Measurements from ENCODE around the gene PNPLA7. TPM values are rescaled to one million over a fixed set of nuclear protein-coding genes. Genes with fewer than 3 reads are reported as not detected.

The PNPLA7 gene
- total RNA-seq, 1 donor from 2014 or later: 8.8 TPM

DNA sequence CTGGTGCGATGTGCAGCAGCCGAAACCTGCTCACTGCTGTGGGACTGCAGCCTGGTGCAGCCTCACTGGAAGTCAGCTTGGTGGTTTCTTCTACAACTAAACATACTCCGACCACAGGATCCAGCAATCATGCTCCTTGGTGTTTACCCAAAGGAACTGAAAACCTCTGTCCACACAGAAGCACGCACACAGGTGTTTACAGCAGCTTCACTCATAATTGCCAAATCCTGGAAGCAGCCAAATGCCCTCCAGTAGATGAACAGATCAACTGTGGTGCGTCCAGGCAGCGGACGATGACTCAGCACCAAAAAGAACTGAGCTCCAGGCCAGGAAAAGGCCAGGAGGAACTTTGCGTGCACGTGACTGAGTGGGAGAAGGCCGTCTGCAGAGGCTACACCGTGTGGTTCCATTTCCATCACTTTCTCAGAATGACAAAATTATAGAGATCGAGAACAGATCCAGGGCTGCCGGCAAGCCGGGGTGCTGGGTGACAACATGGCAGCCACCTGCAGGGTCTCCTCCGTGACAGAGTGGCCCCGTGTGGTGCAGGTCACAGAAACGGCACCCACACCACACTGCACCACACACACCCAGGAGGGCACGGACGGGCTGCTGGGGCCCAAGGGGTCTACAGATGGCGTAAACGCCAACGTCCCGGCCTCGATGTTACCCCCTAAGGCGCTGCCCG is 68.0 kb downstream of the PNPLA7 start:
- peak overlapping the region; percentile 64 for H3K27ac Mint-ChIP-seq
- no peaks in the 10 kb centered on the region for H3K36me3 Mint-ChIP-seq (ENCODE audit: insufficient read depth)
- DNase-seq (ENCODE audit: low spot score, unreplicated experiment): no peak
- no peaks in the 10 kb centered on the region for H3K9me3 Mint-ChIP-seq (ENCODE audit: low read depth)
- H3K4me3 Mint-ChIP-seq (ENCODE audit: low read depth): no peak overlapping the region
- H3K4me1 Mint-ChIP-seq (ENCODE audit: low read depth): peaks cover 1% of the 10 kb centered on the region
- H3K27me3 Mint-ChIP-seq: peaks cover 6% of the 10 kb centered on the region
- TF ChIP-seq, protein P1, sequence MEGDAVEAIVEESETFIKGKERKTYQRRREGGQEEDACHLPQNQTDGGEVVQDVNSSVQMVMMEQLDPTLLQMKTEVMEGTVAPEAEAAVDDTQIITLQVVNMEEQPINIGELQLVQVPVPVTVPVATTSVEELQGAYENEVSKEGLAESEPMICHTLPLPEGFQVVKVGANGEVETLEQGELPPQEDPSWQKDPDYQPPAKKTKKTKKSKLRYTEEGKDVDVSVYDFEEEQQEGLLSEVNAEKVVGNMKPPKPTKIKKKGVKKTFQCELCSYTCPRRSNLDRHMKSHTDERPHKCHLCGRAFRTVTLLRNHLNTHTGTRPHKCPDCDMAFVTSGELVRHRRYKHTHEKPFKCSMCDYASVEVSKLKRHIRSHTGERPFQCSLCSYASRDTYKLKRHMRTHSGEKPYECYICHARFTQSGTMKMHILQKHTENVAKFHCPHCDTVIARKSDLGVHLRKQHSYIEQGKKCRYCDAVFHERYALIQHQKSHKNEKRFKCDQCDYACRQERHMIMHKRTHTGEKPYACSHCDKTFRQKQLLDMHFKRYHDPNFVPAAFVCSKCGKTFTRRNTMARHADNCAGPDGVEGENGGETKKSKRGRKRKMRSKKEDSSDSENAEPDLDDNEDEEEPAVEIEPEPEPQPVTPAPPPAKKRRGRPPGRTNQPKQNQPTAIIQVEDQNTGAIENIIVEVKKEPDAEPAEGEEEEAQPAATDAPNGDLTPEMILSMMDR (IDR thresholded peaks at IDR 0.05; ENCODE audit: unreplicated experiment): no peak

GRCh38 chr9:137480686-137481683 is 69.2 kb downstream of the PNPLA7 start:
- Mint-ChIP-seq H3K4me3 (ENCODE audit: low read depth) (no peak overlapping the region), H3K9me3 (ENCODE audit: low read depth) (peaks cover 4% of the 10 kb centered on the region), H3K4me1 (ENCODE audit: low read depth) (peaks cover 1% of the 10 kb centered on the region), H3K27ac (no peak overlapping the region), H3K36me3 (ENCODE audit: insufficient read depth) (no peaks in the 10 kb centered on the region), H3K27me3 (peaks cover 6% of the 10 kb centered on the region)
- DNase-seq (ENCODE audit: low spot score, unreplicated experiment): no peak
- TF ChIP-seq, protein P1 (IDR thresholded peaks at IDR 0.05; ENCODE audit: unreplicated experiment): no peak

GRCh38 chr9:137479892-137480685 is 70.1 kb downstream of the PNPLA7 start:
- DNase-seq (ENCODE audit: low spot score, unreplicated experiment): no peak
- Mint-ChIP-seq H3K4me1 (ENCODE audit: low read depth) (peaks cover 1% of the 10 kb centered on the region), H3K27ac (no peak overlapping the region), H3K9me3 (ENCODE audit: low read depth) (peaks cover 8% of the 10 kb centered on the region), H3K4me3 (ENCODE audit: low read depth) (no peak overlapping the region), H3K36me3 (ENCODE audit: insufficient read depth) (peaks cover 3% of the 10 kb centered on the region), H3K27me3 (peaks cover 6% of the 10 kb centered on the region)
- TF ChIP-seq, protein P1 (IDR thresholded peaks at IDR 0.05; ENCODE audit: unreplicated experiment): no peak

DNA sequence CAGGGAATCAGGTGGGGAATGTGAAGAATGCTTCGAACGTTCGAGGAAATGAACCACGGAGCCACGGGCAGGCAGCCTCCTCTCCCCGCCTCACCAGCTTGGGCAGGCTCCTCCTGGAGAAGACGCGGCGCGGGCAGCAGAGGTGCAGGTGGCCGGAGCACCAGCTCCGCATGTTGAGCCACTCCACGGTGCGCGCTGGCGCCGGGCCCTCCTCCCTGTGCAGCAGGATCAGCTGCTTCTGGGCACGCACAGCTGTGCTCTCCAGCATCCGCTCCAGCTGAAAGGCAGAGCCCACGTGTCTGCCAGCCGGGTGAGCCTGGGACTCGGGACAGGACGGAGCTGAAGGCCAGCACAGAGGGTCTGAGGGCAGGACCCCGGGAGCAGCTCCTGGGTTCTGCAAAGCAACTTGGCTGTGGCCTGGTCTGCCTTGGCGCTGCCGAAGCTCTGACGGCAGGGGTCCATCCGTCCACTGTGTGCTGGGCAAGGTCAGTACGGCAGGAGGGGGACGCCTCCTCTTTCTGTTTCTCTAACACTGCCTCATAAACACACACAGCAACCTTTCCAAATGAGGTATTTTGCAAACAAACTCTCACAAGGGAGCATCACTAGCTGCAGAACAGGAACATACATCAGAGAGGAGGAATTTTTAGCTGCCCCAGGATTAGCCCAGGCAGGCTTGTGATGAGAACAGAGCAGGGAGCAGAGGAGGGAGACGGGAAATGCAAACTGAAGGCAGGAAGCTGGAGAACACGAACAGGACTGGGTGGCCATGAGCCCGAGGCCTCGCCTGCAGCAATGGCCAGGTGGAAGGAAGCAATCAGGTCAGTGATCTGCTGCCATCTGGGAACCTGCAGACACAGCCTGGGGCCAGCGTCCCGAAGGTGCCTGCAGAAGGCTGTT is 71.0 kb downstream of the PNPLA7 start:
- Mint-ChIP-seq H3K9me3 (ENCODE audit: low read depth) (peaks cover 11% of the 10 kb centered on the region), H3K4me1 (ENCODE audit: low read depth) (no peaks in the 10 kb centered on the region), H3K36me3 (ENCODE audit: insufficient read depth) (peaks cover 5% of the 10 kb centered on the region), H3K4me3 (ENCODE audit: low read depth) (no peak overlapping the region), H3K27ac (no peak overlapping the region), H3K27me3 (peaks cover 6% of the 10 kb centered on the region)
- no peak for DNase-seq (ENCODE audit: low spot score, unreplicated experiment)
- TF ChIP-seq, protein P1 (IDR thresholded peaks at IDR 0.05; ENCODE audit: unreplicated experiment): no peak

Measured in progenitor cell of endocrine pancreas (in vitro differentiated cells).